ENCODE data around the gene SLC26A5. TPM values are rescaled to one million over a fixed set of nuclear protein-coding genes. Genes with fewer than 3 reads are reported as not detected.

The SLC26A5 gene
- total and polyA plus RNA-seq, 2 of the 8 experiments (the other 6 are each of a cell fraction or from before 2014, with no cell fraction given), result 0.09 to 0.24 TPM

- H3K79me2 ChIP-seq (ENCODE audit: control insufficient read depth in 1 of 2, insufficient read depth in 2 of 2, low read length in 2 of 2), result no peaks in the 10 kb centered on the region
- H2AFZ ChIP-seq (ENCODE audit: low read length), result no peak overlapping the region
- no peak overlapping the region for H3K14ac ChIP-seq (ENCODE audit: insufficient read length)
- no peaks in the 10 kb centered on the region for H3K36me3 ChIP-seq (ENCODE audit: control insufficient read depth in 2 of 4, insufficient read depth in 4 of 4, low read length in 3 of 4)
- DNase-seq (ENCODE audit: low read depth in 1 of 2, low spot score in 2 of 2), result no peak
- no peak overlapping the region for H4K5ac ChIP-seq (ENCODE audit: insufficient read length, low read depth, low read length)
- no peaks in the 10 kb centered on the region for H3K9me3 ChIP-seq (ENCODE audit: insufficient read depth in 2 of 2, low read depth in 1 of 2, low read length in 1 of 2)
- TF ChIP-seq FOSL1 (IDR thresholded peaks at IDR 0.05; ENCODE audit: insufficient read depth, low read depth, low read length) (no peak), CEBPB (IDR thresholded peaks at IDR 0.05; ENCODE audit: low read depth, low read length) (no peak), RNF2 (IDR thresholded peaks at IDR 0.05; ENCODE audit: borderline replicate concordance, low read depth, low read length, missing control alignments, poor library complexity, severe bottlenecking) (no peak), NRF1 (IDR thresholded peaks at IDR 0.05; ENCODE audit: low read depth, low read length) (no peak), SAP30 (IDR thresholded peaks at IDR 0.05; ENCODE audit: insufficient read depth, insufficient replicate concordance, low read length) (no peak), SP1 (IDR thresholded peaks at IDR 0.05; ENCODE audit: low read depth, low read length) (no peak), PHF8 (conservative IDR thresholded peaks at IDR 0.05; ENCODE audit: low read depth, low read length) (no peak), ASH2L (IDR thresholded peaks at IDR 0.05; ENCODE audit: low read length) (no peak), ZNF274 (IDR thresholded peaks at IDR 0.05; ENCODE audit: borderline replicate concordance, extremely low read depth, low read length) (no peak), POLR2A (IDR thresholded peaks at IDR 0.05; ENCODE audit: control extremely low read depth in 1 of 2, low read depth in 2 of 2, low read length in 2 of 2) (no peak)
- CTCF ChIA-PET (ENCODE audit: partially characterized antibody), result no interaction called here
- no peak overlapping the region for H2BK15ac ChIP-seq (ENCODE audit: low read length)
- no peak overlapping the region for H2AK5ac ChIP-seq (ENCODE audit: low read depth, low read length)
- POLR2A ChIA-PET (ENCODE audit: partially characterized antibody), result no interaction called here
- no peaks in the 10 kb centered on the region for H3K27me3 ChIP-seq (replicated peaks in 1 of 4; ENCODE audit: control insufficient read depth in 3 of 4, extremely low read depth in 1 of 4, insufficient read depth in 3 of 4, low read length in 3 of 4)
- no peak overlapping the region for H4K8ac ChIP-seq (ENCODE audit: extremely low read depth, insufficient read depth, low read length)
- H2BK12ac ChIP-seq (ENCODE audit: low read depth, low read length), result no peak overlapping the region
- 92% methylated on average over 5 of the region's 5 CpGs; no CpG with 5 or more reads in 1 of the 2 experiments for WGBS, 2 experiments (ENCODE audit: extremely low coverage in 1 of 2, insufficient coverage in 1 of 2, insufficient read length in 1 of 2, insufficient replicate concordance in 2 of 2, low coverage in 1 of 2, low lambda C conversion rate in 2 of 2, missing lambda C conversion rate in 1 of 2)
- no peak overlapping the region for H3K27ac ChIP-seq (ENCODE audit: low read depth, low read length)
- no peak overlapping the region for H2BK120ac ChIP-seq (replicated peaks; ENCODE audit: low read depth, low read length)
- H2BK5ac ChIP-seq (ENCODE audit: low read depth, low read length), result no peak overlapping the region
- no peak overlapping the region for H4K91ac ChIP-seq (replicated peaks; ENCODE audit: insufficient read length, low read length)
- no peaks in the 10 kb centered on the region for H4K20me1 ChIP-seq (replicated peaks in 1 of 2; ENCODE audit: control insufficient read depth in 1 of 2, insufficient read depth in 2 of 2, low read length in 2 of 2)
- no peak overlapping the region for H3K18ac ChIP-seq (ENCODE audit: extremely low read depth, low read length)
- H3K23me2 ChIP-seq (ENCODE audit: low read depth, low read length), result no peaks in the 10 kb centered on the region; the same call in 1 of the 2 replicates
- H3K9ac ChIP-seq (replicated peaks in 1 of 4; ENCODE audit: extremely low read depth in 1 of 4, low read depth in 3 of 4, low read length in 3 of 4), result no peak overlapping the region
- no peak overlapping the region for H3K4ac ChIP-seq (replicated peaks; ENCODE audit: insufficient read length, low read depth, low read length)
- no peak overlapping the region for H3K56ac ChIP-seq (replicated peaks; ENCODE audit: insufficient read length, low read depth, low read length)
- H2BK20ac ChIP-seq (ENCODE audit: low read length), result no peak overlapping the region
- no peak overlapping the region for H3K4me3 ChIP-seq (ENCODE audit: extremely low read depth in 1 of 4, insufficient read depth in 2 of 4, low read depth in 3 of 4, low read length in 4 of 4)
- H3K4me1 ChIP-seq (replicated peaks in 1 of 4; ENCODE audit: control insufficient read depth in 3 of 4, insufficient read depth in 4 of 4, low read length in 3 of 4), result no peaks in the 10 kb centered on the region
- no peak for FAIRE-seq
- H3K4me2 ChIP-seq (ENCODE audit: insufficient read depth in 1 of 2, low read depth in 2 of 2, low read length in 2 of 2), result no peak overlapping the region
- H3K23ac ChIP-seq (ENCODE audit: insufficient read length), result no peak overlapping the region
- no peaks in the 10 kb centered on the region for H3K79me1 ChIP-seq (ENCODE audit: low read depth, low read length)
Observed at GRCh38 chr7:103420857-103421384, 25.1 kb downstream of the SLC26A5 start.
